Aorta (tissue), 5 donors: Measurements from ENCODE around the gene DOCK11. TPM values are rescaled to one million over a fixed set of nuclear protein-coding genes. Genes with fewer than 3 reads are reported as not detected.
A peak's percentile ranks its signal among the peaks of the same experiment; 100 is the strongest.

ENCODE experiments used
- ATAC-seq: fragments of 200-7000 bp; cut with Tn5 transposase; one replicate; pipeline ENCODE4 v1.9.1; 2022; ENCODE audit warnings: moderate library complexity; ENCODE audit not compliant: low FRiP score
- DNase-seq, 2 donors: peaks; one replicate each; pipeline ENCODE4 v3.0.0-alpha.2; 2020
- H3K27ac ChIP-seq, 2 donors: one replicate each; pipeline ENCODE4 v1.5.1; 2013; ENCODE audit warnings: low read length in 2 of 2, mild to moderate bottlenecking in 2 of 2, moderate library complexity in 2 of 2, control low read depth in 1 of 2, inconsistent platforms in 1 of 2, low read depth in 1 of 2
- H3K27me3 ChIP-seq, 2 donors: one replicate each; pipeline ENCODE4 v1.6.1; 2013; ENCODE audit warnings: control low read depth in 1 of 2, low read length in 1 of 2, mild to moderate bottlenecking in 1 of 2, moderate library complexity in 1 of 2; ENCODE audit not compliant: insufficient read depth in 2 of 2, control insufficient read depth in 1 of 2
- H3K36me3 ChIP-seq, 2 donors: one replicate each; pipeline ENCODE4 v1.6.1; 2013; ENCODE audit warnings: control low read depth in 1 of 2, low read length in 1 of 2, mild to moderate bottlenecking in 1 of 2; ENCODE audit not compliant: insufficient read depth in 2 of 2, control insufficient read depth in 1 of 2
- H3K4me1 ChIP-seq, 2 donors: one replicate each; pipeline ENCODE4 v1.6.1; 2013; ENCODE audit warnings: low read length in 2 of 2, control low read depth in 1 of 2, mild to moderate bottlenecking in 1 of 2, moderate library complexity in 1 of 2; ENCODE audit not compliant: insufficient read depth in 2 of 2, control insufficient read depth in 1 of 2
- H3K4me3 ChIP-seq, 2 donors: one replicate each; pipeline ENCODE4 v1.5.1; 2013; ENCODE audit warnings: low read length in 2 of 2, control low read depth in 1 of 2, mild to moderate bottlenecking in 1 of 2
- H3K9me3 ChIP-seq: one replicate; pipeline ENCODE4 v1.6.1; 2013; ENCODE audit warnings: mild to moderate bottlenecking, low read length; ENCODE audit not compliant: control insufficient read depth
- WGBS, 2 donors: extraction: QIAGEN DNeasy Blood & Tissue Kit; methylation state at CpG; one replicate each; pipeline ENCODE4 v1.1.7; 2013; 5-methylcytosine and 5-hydroxymethylcytosine counted together
- intact Hi-C, 2 donors: fragments of 100-400 bp; cut with DNase I; formaldehyde crosslinking; loops; one replicate each; pipeline versions ENCODE4 v1.14.2 to v1.15.0; 2022
- polyA plus RNA-seq, 2 donors: library from polyadenylated mRNA; stranded (reverse); fragments of 200-250 nt; gene quantifications; one replicate each; pipeline ENCODE4 v1.2.3, GENCODE V29; 2013
- total RNA-seq, 2 donors: library from RNA; stranded (reverse); fragmentation: NEBNext Ultra II Directional; extraction: Animal tissue kit (Norgen Biotek cat#: 25700); gene quantifications; one replicate each; pipeline ENCODE4 v1.2.1, GENCODE V29; 2021
- donor health status: healthy with polysubstance abuse.
- donor health status: Bipolar disorder and iron deficiency.
- donor health status: DM: no; HTN: no; CAD: no.
- donor health status: DM: no; HTN: no; CAD: no.
- donor health status: DM: yes; HTN: yes; CAD: no.

The DOCK11 gene
- total and polyA plus RNA-seq, 4 donors, result 15.7 to 59.8 (median 39.3) TPM

GRCh38 chrX:118521435-118521834 lies 25.8 kb downstream of the DOCK11 start:
- intact Hi-C loops, result no loop called here
- no peaks in the 10 kb centered on the region for H3K9me3 ChIP-seq
- no peaks in the 10 kb centered on the region for H3K36me3 ChIP-seq
- 18 to 52% methylated on average over 3 of the region's 3 CpGs for WGBS, 2 donors
- no peaks in the 10 kb centered on the region for H3K27me3 ChIP-seq
- H3K4me3 ChIP-seq, result no peak overlapping the region
- no peak overlapping the region for H3K27ac ChIP-seq
- peaks cover 0 to 3% of the 10 kb centered on the region in 2 donors for H3K4me1 ChIP-seq
- ATAC-seq, result peak; percentile 37
- DNase-seq, result no peak

GRCh38 chrX:118522230-118522926 lies 26.8 kb downstream of the DOCK11 start:
- Histone ChIP-seq H3K27ac (no peak overlapping the region), H3K4me1 (peaks cover 0 to 3% of the 10 kb centered on the region in 2 donors), H3K27me3 (no peaks in the 10 kb centered on the region), H3K36me3 (no peaks in the 10 kb centered on the region), H3K4me3 (no peak overlapping the region), H3K9me3 (no peaks in the 10 kb centered on the region)
- DNase-seq, result no peak
- intact Hi-C loops, result no loop called here
- 80 to 91% methylated on average over 3 of the region's 3 CpGs for WGBS, 2 donors
- ATAC-seq, result no peak

- Histone ChIP-seq H3K9me3 (no peaks in the 10 kb centered on the region), H3K27me3 (no peaks in the 10 kb centered on the region), H3K4me1 (peaks cover 0 to 3% of the 10 kb centered on the region in 2 donors), H3K36me3 (no peaks in the 10 kb centered on the region), H3K4me3 (no peak overlapping the region), H3K27ac (peak overlapping the region in 1 of 2 donors; percentile 64)
- DNase-seq (no peak), ATAC-seq (no peak)
- WGBS, 2 donors, result 49 to 59% methylated on average over 4 of the region's 4 CpGs
- intact Hi-C loops, result no loop called here
Observed at GRCh38 chrX:118523920-118524319, 28.3 kb downstream of the DOCK11 start.

- no peaks in the 10 kb centered on the region for H3K27me3 ChIP-seq
- H3K9me3 ChIP-seq, result no peaks in the 10 kb centered on the region
- H3K27ac ChIP-seq, result no peak overlapping the region
- H3K4me3 ChIP-seq, result no peak overlapping the region
- no peaks in the 10 kb centered on the region for H3K36me3 ChIP-seq
- DNase-seq (no peak), ATAC-seq (no peak)
- intact Hi-C loops, result no loop called here
- peaks cover 0 to 3% of the 10 kb centered on the region in 2 donors for H3K4me1 ChIP-seq
- 55 to 64% methylated on average over 3 of the region's 3 CpGs for WGBS, 2 donors
Observed at GRCh38 chrX:118524344-118524743, 28.7 kb downstream of the DOCK11 start.

- Histone ChIP-seq H3K36me3 (no peaks in the 10 kb centered on the region), H3K4me3 (no peak overlapping the region), H3K9me3 (no peaks in the 10 kb centered on the region), H3K27ac (no peak overlapping the region), H3K27me3 (no peaks in the 10 kb centered on the region), H3K4me1 (peaks cover 0 to 3% of the 10 kb centered on the region in 2 donors)
- WGBS, 2 donors, result 78 to 96% methylated on average over 4 of the region's 4 CpGs
- ATAC-seq, result no peak
- no peak for DNase-seq
- intact Hi-C loops, result no loop called here
Observed at GRCh38 chrX:118525174-118525730, 29.6 kb downstream of the DOCK11 start.

- intact Hi-C loops, result no loop called here
- peak overlapping the region in 1 of 2 donors; percentile 61 for H3K27ac ChIP-seq
- no peak for DNase-seq
- H3K9me3 ChIP-seq, result no peaks in the 10 kb centered on the region
- no peaks in the 10 kb centered on the region for H3K27me3 ChIP-seq
- peaks cover 0 to 3% of the 10 kb centered on the region in 2 donors for H3K4me1 ChIP-seq
- H3K4me3 ChIP-seq, result no peak overlapping the region
- no peak for ATAC-seq
- no peaks in the 10 kb centered on the region for H3K36me3 ChIP-seq
- WGBS, 2 donors, result 9 to 24% methylated on average over 4 of the region's 4 CpGs
Observed at GRCh38 chrX:118526149-118526548, 30.5 kb downstream of the DOCK11 start.

- no peak overlapping the region for H3K4me3 ChIP-seq
- WGBS, 2 donors, result 77 to 92% methylated on average over 10 of the region's 10 CpGs
- intact Hi-C loops, result no loop called here
- ATAC-seq (no peak), DNase-seq (no peak)
- H3K27ac ChIP-seq, result peak overlapping the region in 1 of 2 donors; percentile 33
- H3K4me1 ChIP-seq, result peaks cover 0 to 3% of the 10 kb centered on the region in 2 donors
- H3K36me3 ChIP-seq, result no peaks in the 10 kb centered on the region
- no peaks in the 10 kb centered on the region for H3K27me3 ChIP-seq
- H3K9me3 ChIP-seq, result no peaks in the 10 kb centered on the region
Observed at GRCh38 chrX:118528071-118528737, 32.6 kb downstream of the DOCK11 start.

GRCh38 chrX:118530219-118530911 lies 34.8 kb downstream of the DOCK11 start:
- Histone ChIP-seq H3K27ac (no peak overlapping the region), H3K4me3 (no peak overlapping the region), H3K36me3 (no peaks in the 10 kb centered on the region), H3K9me3 (no peaks in the 10 kb centered on the region), H3K4me1 (no peaks in the 10 kb centered on the region), H3K27me3 (no peaks in the 10 kb centered on the region)
- DNase-seq (no peak), ATAC-seq (peak; percentile 22)
- 13 to 33% methylated on average over 3 of the region's 3 CpGs for WGBS, 2 donors
- intact Hi-C loops, result no loop called here
